ENCODE measurements around the gene FGFRL1.

- peak in 2 of 5 experiments; percentile 2 to 59 for TF ChIP-seq CTCF (IDR thresholded peaks at IDR 0.05)
- no peak for TF ChIP-seq EP300 (IDR thresholded peaks at IDR 0.05; ENCODE audit: low read depth)
- peak; percentile 31 for TF ChIP-seq POLR2A (IDR thresholded peaks at IDR 0.05)
Measured at GRCh38 chr4:1009542-1010394, 1.7 kb upstream of the FGFRL1 start.
